ENCODE measurements around the gene LRRC36. TPM values are rescaled to one million over a fixed set of nuclear protein-coding genes. Genes with fewer than 3 reads are reported as not detected.

The LRRC36 gene
- total RNA-seq, 1 experiment from 2014 or later = not detected

Small RNA genes lying within 50 kb of the gene (small RNA-seq; reads per million reads assigned to genes)
- gene RNU1-123P = not detected

Other genes with a start within 250 kb of the LRRC36 start
- gene PHAF1, start 216.9 kb upstream of the LRRC36 start, total RNA-seq (2014; rRNA removed; shearing (Covaris generic); ENCODE audit: low replicate concordance) = 16.8 and 30.7 TPM in 2 replicates
- 1.4 and 1.8 TPM in 2 replicates for gene B3GNT9, start 175.8 kb upstream of the LRRC36 start, total RNA-seq (2014; rRNA removed; shearing (Covaris generic); ENCODE audit: low replicate concordance)
- 11.4 and 14.7 TPM in 2 replicates for gene TRADD, start 166.9 kb upstream of the LRRC36 start, total RNA-seq (2014; rRNA removed; shearing (Covaris generic); ENCODE audit: low replicate concordance)
- gene FBXL8, start 166.9 kb upstream of the LRRC36 start, total RNA-seq (2014; rRNA removed; shearing (Covaris generic); ENCODE audit: low replicate concordance) = 2.6 and 14.6 TPM in 2 replicates
- gene HSF4, start 162.1 kb upstream of the LRRC36 start, total RNA-seq (2014; rRNA removed; shearing (Covaris generic); ENCODE audit: low replicate concordance) = 12.4 and 15.2 TPM in 2 replicates
- gene NOL3, start 156.3 kb upstream of the LRRC36 start, total RNA-seq (2014; rRNA removed; shearing (Covaris generic); ENCODE audit: low replicate concordance) = 0.15 and 1.8 TPM in 2 replicates
- gene MATCAP1, start 142.9 kb upstream of the LRRC36 start, total RNA-seq (2014; rRNA removed; shearing (Covaris generic); ENCODE audit: low replicate concordance) = 6.8 and 16.9 TPM in 2 replicates
- gene EXOC3L1, start 136.7 kb upstream of the LRRC36 start, total RNA-seq (2014; rRNA removed; shearing (Covaris generic); ENCODE audit: low replicate concordance) = not detected in 2 replicates
- gene E2F4, start 134.7 kb upstream of the LRRC36 start, total RNA-seq (2014; rRNA removed; shearing (Covaris generic); ENCODE audit: low replicate concordance) = 109 and 171 TPM in 2 replicates
- 0.82 and 5.6 TPM in 2 replicates for gene ELMO3, start 127.7 kb upstream of the LRRC36 start, total RNA-seq (2014; rRNA removed; shearing (Covaris generic); ENCODE audit: low replicate concordance)
- gene TMEM208, start 99.7 kb upstream of the LRRC36 start, total RNA-seq (2014; rRNA removed; shearing (Covaris generic); ENCODE audit: low replicate concordance) = 19.5 and 38.9 TPM in 2 replicates
- 29.1 and 33.1 TPM in 2 replicates for gene FHOD1, start 79.3 kb upstream of the LRRC36 start, total RNA-seq (2014; rRNA removed; shearing (Covaris generic); ENCODE audit: low replicate concordance)
- 4.9 and 6.1 TPM in 2 replicates for gene SLC9A5, start 77.8 kb upstream of the LRRC36 start, total RNA-seq (2014; rRNA removed; shearing (Covaris generic); ENCODE audit: low replicate concordance)
- 0.36 and 0.86 TPM in 2 replicates for gene PLEKHG4, start 47.3 kb upstream of the LRRC36 start, total RNA-seq (2014; rRNA removed; shearing (Covaris generic); ENCODE audit: low replicate concordance)
- not detected in 2 replicates for gene KCTD19, start 74 bp upstream of the LRRC36 start, total RNA-seq (2014; rRNA removed; shearing (Covaris generic); ENCODE audit: low replicate concordance)
- gene TPPP3, start 66.7 kb downstream of the LRRC36 start, total RNA-seq (2014; rRNA removed; shearing (Covaris generic); ENCODE audit: low replicate concordance) = not detected in 2 replicates
- gene ZDHHC1, start 89.7 kb downstream of the LRRC36 start, total RNA-seq (2014; rRNA removed; shearing (Covaris generic); ENCODE audit: low replicate concordance) = 0.11 TPM in 1 of 2 replicates, not detected in the other
- not detected in 2 replicates for gene HSD11B2, start 104.3 kb downstream of the LRRC36 start, total RNA-seq (2014; rRNA removed; shearing (Covaris generic); ENCODE audit: low replicate concordance)
- 63.8 and 83.4 TPM in 2 replicates for gene ATP6V0D1, start 154.3 kb downstream of the LRRC36 start, total RNA-seq (2014; rRNA removed; shearing (Covaris generic); ENCODE audit: low replicate concordance)
- gene AGRP, start 156.7 kb downstream of the LRRC36 start, total RNA-seq (2014; rRNA removed; shearing (Covaris generic); ENCODE audit: low replicate concordance) = not detected in 2 replicates
- gene RIPOR1, start 202.0 kb downstream of the LRRC36 start, total RNA-seq (2014; rRNA removed; shearing (Covaris generic); ENCODE audit: low replicate concordance) = 1.3 and 2.9 TPM in 2 replicates
- gene CTCF, start 235.7 kb downstream of the LRRC36 start, total RNA-seq (2014; rRNA removed; shearing (Covaris generic); ENCODE audit: low replicate concordance) = 29.5 and 36.0 TPM in 2 replicates